Neural cell (in vitro differentiated cells): Measurements from ENCODE around the gene CABP7. TPM values are rescaled to one million over a fixed set of nuclear protein-coding genes. Genes with fewer than 3 reads are reported as not detected.

Source experiments
- H2AFZ ChIP-seq: fragments of 200-600, 300-800 bp; sonication (generic), shearing (Covaris generic); 2 replicates; pipeline ENCODE4 v1.6.0; 2014; ENCODE audit warnings: low read depth, mild to moderate bottlenecking, antibody characterized with exemption, low read length, moderate library complexity
- H3F3A ChIP-seq: fragments of 200-600 bp; shearing (Covaris generic); 2 replicates; pipeline ENCODE4 v1.6.1; 2016; ENCODE audit warnings: mild to moderate bottlenecking, moderate library complexity, mixed read lengths, antibody characterized with exemption, low read length; ENCODE audit not compliant: insufficient read depth, poor library complexity, severe bottlenecking
- H3K27ac ChIP-seq: fragments of 200-600, 300-800 bp; sonication (generic), shearing (Covaris generic); 2 replicates; pipeline ENCODE4 v1.5.1; 2014; ENCODE audit warnings: mild to moderate bottlenecking, low read length, moderate library complexity
- H3K27me3 ChIP-seq: fragments of 300-800, 200-600 bp; sonication (generic), shearing (Covaris generic); 2 replicates; pipeline ENCODE4 v1.6.0; 2014; ENCODE audit warnings: mild to moderate bottlenecking, low read depth, low read length, moderate library complexity; ENCODE audit not compliant: insufficient read depth
- H3K36me3 ChIP-seq: fragments of 300-800, 200-600 bp; sonication (generic), shearing (Covaris generic); 2 replicates; pipeline ENCODE4 v1.5.1; 2014; ENCODE audit warnings: mild to moderate bottlenecking, antibody characterized with exemption, low read length, moderate library complexity; ENCODE audit not compliant: insufficient read depth
- H3K4me2 ChIP-seq: fragments of 300-800, 200-600 bp; sonication (generic), shearing (Covaris generic); 2 replicates; pipeline ENCODE4 v1.6.0; 2014; ENCODE audit warnings: mild to moderate bottlenecking, low read length
- H3K4me3 ChIP-seq: fragments of 300-800, 200-600 bp; sonication (generic), shearing (Covaris generic); 2 replicates; pipeline ENCODE4 v1.5.1; 2014; ENCODE audit warnings: mild to moderate bottlenecking, low read length, moderate library complexity
- H3K79me2 ChIP-seq: fragments of 200-600 bp; shearing (Covaris generic); replicated peaks from 2 replicates; pipeline ENCODE4 v1.6.0; 2014; ENCODE audit warnings: mild to moderate bottlenecking, low read length, moderate library complexity; ENCODE audit not compliant: insufficient read depth
- H3K9ac ChIP-seq: fragments of 300-800, 200-600 bp; sonication (generic), shearing (Covaris generic); 2 replicates; pipeline ENCODE4 v1.6.1; 2016; ENCODE audit warnings: mild to moderate bottlenecking, low read length, mixed read lengths
- H3K9me2 ChIP-seq: fragments of 200-600 bp; shearing (Covaris generic); 2 replicates; pipeline ENCODE4 v1.6.1; 2016; ENCODE audit warnings: mild to moderate bottlenecking, low read length, mixed read lengths; ENCODE audit not compliant: insufficient read depth
- H3K9me3 ChIP-seq: fragments of 200-600, 300-800 bp; sonication (generic), shearing (Covaris generic); 2 replicates; pipeline ENCODE4 v1.6.1; 2016; ENCODE audit warnings: mild to moderate bottlenecking, mixed run types, low read length, moderate library complexity, mixed read lengths
- H4K20me1 ChIP-seq: fragments of 200-600 bp; shearing (Covaris generic); 2 replicates; pipeline ENCODE4 v1.6.1; 2016; ENCODE audit warnings: mild to moderate bottlenecking, mixed run types; ENCODE audit not compliant: insufficient read depth
- EP300 ChIP-seq: fragments of 450-650 bp; conservative IDR thresholded peaks from 2 replicates; pipeline ENCODE4 v1.6.1; 2014; ENCODE audit warnings: antibody characterized with exemption, mild to moderate bottlenecking, moderate library complexity; ENCODE audit not compliant: poor library complexity, severe bottlenecking
- EZH2 ChIP-seq: fragments of 200-600, 300-800 bp; shearing (Covaris generic), sonication (generic); IDR thresholded peaks from 2 replicates; pipeline ENCODE4 v1.6.1; 2014; ENCODE audit warnings: antibody characterized with exemption, low read length, borderline replicate concordance, mild to moderate bottlenecking; ENCODE audit not compliant: insufficient read depth, poor library complexity, severe bottlenecking
- MXI1 ChIP-seq: fragments of 450-650 bp; conservative IDR thresholded peaks from 2 replicates; pipeline ENCODE4 v1.6.1; 2014; ENCODE audit warnings: antibody characterized with exemption, mild to moderate bottlenecking; ENCODE audit not compliant: poor library complexity, severe bottlenecking
- POLR2AphosphoS5 ChIP-seq: IDR thresholded peaks from 2 replicates; pipeline ENCODE4 v1.6.1; 2012
- RAD21 ChIP-seq: fragments of 450-650 bp; conservative IDR thresholded peaks from 2 replicates; pipeline ENCODE4 v1.6.1; 2014; ENCODE audit warnings: antibody characterized with exemption, mild to moderate bottlenecking, moderate library complexity
- SMC3 ChIP-seq: fragments of 450-650 bp; conservative IDR thresholded peaks from 2 replicates; pipeline ENCODE4 v1.6.1; 2014; ENCODE audit warnings: antibody characterized with exemption, mild to moderate bottlenecking, moderate library complexity; ENCODE audit not compliant: poor library complexity
- TAF1 ChIP-seq: IDR thresholded peaks from 2 replicates; pipeline ENCODE4 v1.6.1; 2012; ENCODE audit warnings: low read depth
- polyA plus RNA-seq: library from polyadenylated mRNA; depleted of rRNA; stranded (reverse); fragments of >200 nt; gene quantifications from 2 replicates; pipeline ENCODE4 v1.2.3, GENCODE V29; 2014
- TF ChIP-seq, protein P1 (sequence below): IDR thresholded peaks from 2 replicates; pipeline ENCODE4 v1.6.1; 2012; ENCODE audit warnings: borderline replicate concordance
- TF ChIP-seq, protein P2 (sequence below): fragments of 450-650 bp; IDR thresholded peaks from 2 replicates; pipeline ENCODE4 v1.5.1; 2014; ENCODE audit warnings: antibody characterized with exemption, mild to moderate bottlenecking, moderate library complexity; ENCODE audit not compliant: poor library complexity, severe bottlenecking

The CABP7 gene
- polyA plus RNA-seq, 1 donor from 2014 or later = 0.67 TPM

DNA sequence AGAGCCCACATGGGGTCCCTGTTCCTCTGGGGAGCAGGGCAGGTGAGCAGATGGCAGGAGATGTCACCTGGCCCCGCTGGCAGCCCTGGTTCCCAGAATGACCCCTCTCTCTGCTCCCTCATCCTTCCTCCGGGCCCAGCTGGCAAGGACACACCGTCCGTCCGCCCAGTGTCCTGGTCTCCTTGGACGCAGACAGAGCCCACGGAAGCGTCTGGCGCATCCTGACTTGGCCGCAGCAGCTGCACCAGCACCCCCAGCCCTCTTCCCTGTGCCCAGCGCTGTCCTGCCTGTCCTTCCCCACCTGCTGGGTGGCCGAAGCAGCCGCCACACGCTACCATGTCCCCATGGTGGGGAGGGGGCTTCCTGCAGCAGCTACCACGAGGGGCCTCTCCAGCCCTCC lies 9.6 kb upstream of the CABP7 start:
- H3K9me3 ChIP-seq = no peaks in the 10 kb centered on the region
- H3K79me2 ChIP-seq = no peaks in the 10 kb centered on the region
- H3K27ac ChIP-seq = no peak overlapping the region
- H3K9ac ChIP-seq = no peak overlapping the region
- H3K36me3 ChIP-seq = no peaks in the 10 kb centered on the region
- H3F3A ChIP-seq = no peaks in the 10 kb centered on the region
- TF ChIP-seq EZH2 (no peak), TAF1 (no peak), MXI1 (no peak), RAD21 (no peak), EP300 (no peak), SMC3 (no peak), POLR2AphosphoS5 (no peak)
- TF ChIP-seq, protein P1, sequence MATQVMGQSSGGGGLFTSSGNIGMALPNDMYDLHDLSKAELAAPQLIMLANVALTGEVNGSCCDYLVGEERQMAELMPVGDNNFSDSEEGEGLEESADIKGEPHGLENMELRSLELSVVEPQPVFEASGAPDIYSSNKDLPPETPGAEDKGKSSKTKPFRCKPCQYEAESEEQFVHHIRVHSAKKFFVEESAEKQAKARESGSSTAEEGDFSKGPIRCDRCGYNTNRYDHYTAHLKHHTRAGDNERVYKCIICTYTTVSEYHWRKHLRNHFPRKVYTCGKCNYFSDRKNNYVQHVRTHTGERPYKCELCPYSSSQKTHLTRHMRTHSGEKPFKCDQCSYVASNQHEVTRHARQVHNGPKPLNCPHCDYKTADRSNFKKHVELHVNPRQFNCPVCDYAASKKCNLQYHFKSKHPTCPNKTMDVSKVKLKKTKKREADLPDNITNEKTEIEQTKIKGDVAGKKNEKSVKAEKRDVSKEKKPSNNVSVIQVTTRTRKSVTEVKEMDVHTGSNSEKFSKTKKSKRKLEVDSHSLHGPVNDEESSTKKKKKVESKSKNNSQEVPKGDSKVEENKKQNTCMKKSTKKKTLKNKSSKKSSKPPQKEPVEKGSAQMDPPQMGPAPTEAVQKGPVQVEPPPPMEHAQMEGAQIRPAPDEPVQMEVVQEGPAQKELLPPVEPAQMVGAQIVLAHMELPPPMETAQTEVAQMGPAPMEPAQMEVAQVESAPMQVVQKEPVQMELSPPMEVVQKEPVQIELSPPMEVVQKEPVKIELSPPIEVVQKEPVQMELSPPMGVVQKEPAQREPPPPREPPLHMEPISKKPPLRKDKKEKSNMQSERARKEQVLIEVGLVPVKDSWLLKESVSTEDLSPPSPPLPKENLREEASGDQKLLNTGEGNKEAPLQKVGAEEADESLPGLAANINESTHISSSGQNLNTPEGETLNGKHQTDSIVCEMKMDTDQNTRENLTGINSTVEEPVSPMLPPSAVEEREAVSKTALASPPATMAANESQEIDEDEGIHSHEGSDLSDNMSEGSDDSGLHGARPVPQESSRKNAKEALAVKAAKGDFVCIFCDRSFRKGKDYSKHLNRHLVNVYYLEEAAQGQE = no peak
- TF ChIP-seq, protein P2, sequence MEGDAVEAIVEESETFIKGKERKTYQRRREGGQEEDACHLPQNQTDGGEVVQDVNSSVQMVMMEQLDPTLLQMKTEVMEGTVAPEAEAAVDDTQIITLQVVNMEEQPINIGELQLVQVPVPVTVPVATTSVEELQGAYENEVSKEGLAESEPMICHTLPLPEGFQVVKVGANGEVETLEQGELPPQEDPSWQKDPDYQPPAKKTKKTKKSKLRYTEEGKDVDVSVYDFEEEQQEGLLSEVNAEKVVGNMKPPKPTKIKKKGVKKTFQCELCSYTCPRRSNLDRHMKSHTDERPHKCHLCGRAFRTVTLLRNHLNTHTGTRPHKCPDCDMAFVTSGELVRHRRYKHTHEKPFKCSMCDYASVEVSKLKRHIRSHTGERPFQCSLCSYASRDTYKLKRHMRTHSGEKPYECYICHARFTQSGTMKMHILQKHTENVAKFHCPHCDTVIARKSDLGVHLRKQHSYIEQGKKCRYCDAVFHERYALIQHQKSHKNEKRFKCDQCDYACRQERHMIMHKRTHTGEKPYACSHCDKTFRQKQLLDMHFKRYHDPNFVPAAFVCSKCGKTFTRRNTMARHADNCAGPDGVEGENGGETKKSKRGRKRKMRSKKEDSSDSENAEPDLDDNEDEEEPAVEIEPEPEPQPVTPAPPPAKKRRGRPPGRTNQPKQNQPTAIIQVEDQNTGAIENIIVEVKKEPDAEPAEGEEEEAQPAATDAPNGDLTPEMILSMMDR = no peak
- no peaks in the 10 kb centered on the region for H3K9me2 ChIP-seq
- no peak overlapping the region for H3K4me2 ChIP-seq
- no peaks in the 10 kb centered on the region for H3K27me3 ChIP-seq
- no peaks in the 10 kb centered on the region for H4K20me1 ChIP-seq
- H3K4me3 ChIP-seq = no peak overlapping the region
- H2AFZ ChIP-seq = no peak overlapping the region

DNA sequence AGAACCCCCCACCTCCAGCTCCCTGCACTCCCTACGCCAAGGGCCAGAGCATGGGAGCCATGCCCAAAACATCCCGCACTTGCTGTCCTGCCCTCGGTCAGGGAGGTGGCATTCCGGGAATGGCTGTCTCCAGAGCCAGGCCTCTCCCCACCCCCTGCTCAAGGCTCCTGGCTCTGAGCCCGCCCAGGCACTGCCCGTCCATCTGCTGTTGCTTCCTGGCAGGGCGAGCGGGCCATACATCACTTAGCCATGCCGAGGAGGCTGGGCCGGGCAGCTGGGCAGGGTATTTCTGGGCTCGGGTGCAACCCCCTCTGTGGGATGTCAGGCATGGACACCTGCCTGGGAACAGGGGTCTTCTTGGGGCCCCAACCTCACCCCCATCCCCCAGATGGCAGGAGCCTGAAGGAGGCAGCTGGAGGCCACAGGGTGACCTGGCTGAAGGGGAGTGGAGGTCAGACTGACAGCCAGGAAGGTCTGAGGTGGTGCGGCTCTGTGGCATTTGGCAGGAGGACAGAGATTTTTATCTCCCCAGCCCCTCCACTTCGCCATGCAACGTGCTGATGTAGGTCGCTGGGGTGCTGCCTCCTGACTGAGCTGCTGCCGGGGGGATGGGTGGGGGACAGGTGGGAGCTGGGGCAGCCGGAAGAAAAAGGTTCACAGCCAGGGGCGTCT lies 8.7 kb upstream of the CABP7 start:
- Histone ChIP-seq H3K79me2 (no peaks in the 10 kb centered on the region), H3K9ac (no peak overlapping the region), H3K36me3 (no peaks in the 10 kb centered on the region), H3K9me3 (no peaks in the 10 kb centered on the region), H4K20me1 (no peaks in the 10 kb centered on the region), H3K9me2 (no peaks in the 10 kb centered on the region), H3K27me3 (no peaks in the 10 kb centered on the region), H3K4me3 (no peak overlapping the region), H3F3A (no peaks in the 10 kb centered on the region), H3K4me2 (no peak overlapping the region), H2AFZ (no peak overlapping the region), H3K27ac (no peak overlapping the region)
- TF ChIP-seq, protein P1 = no peak
- no peak for TF ChIP-seq RAD21
- TF ChIP-seq EZH2 = no peak
- no peak for TF ChIP-seq EP300
- no peak for TF ChIP-seq TAF1
- no peak for TF ChIP-seq SMC3
- no peak for TF ChIP-seq POLR2AphosphoS5
- no peak for TF ChIP-seq MXI1
- TF ChIP-seq, protein P2 = no peak
